ENCODE data around the gene CDX1.

Gene CDX1

GRCh38 chr5:150135557-150136304 lies 30.8 kb upstream of the CDX1 start:
- no peaks in the 10 kb centered on the region for H3K27me3 ChIP-seq (ENCODE audit: insufficient read depth, low read length)
- no peak overlapping the region for H2AFZ ChIP-seq (ENCODE audit: low read depth, low read length)
- H3K4me3 ChIP-seq (ENCODE audit: low read length): no peak overlapping the region
- H3K36me3 ChIP-seq (ENCODE audit: insufficient read depth, low read length): no peaks in the 10 kb centered on the region
- no peaks in the 10 kb centered on the region for H3K9me3 ChIP-seq (ENCODE audit: low read length)
- peaks cover 28% of the 10 kb centered on the region for H3K4me1 ChIP-seq (ENCODE audit: insufficient read depth, low read length)

- Histone ChIP-seq H3K27me3 (ENCODE audit: insufficient read depth, low read length) (no peaks in the 10 kb centered on the region), H3K36me3 (ENCODE audit: insufficient read depth, low read length) (no peaks in the 10 kb centered on the region), H2AFZ (ENCODE audit: low read depth, low read length) (no peak overlapping the region), H3K9me3 (ENCODE audit: low read length) (no peaks in the 10 kb centered on the region), H3K4me1 (ENCODE audit: insufficient read depth, low read length) (peaks cover 37% of the 10 kb centered on the region), H3K4me3 (ENCODE audit: low read length) (no peak overlapping the region)
Observed at GRCh38 chr5:150136305-150137167, 30.0 kb upstream of the CDX1 start.

- no peak overlapping the region for H3K4me3 ChIP-seq (ENCODE audit: low read length)
Observed at GRCh38 chr5:150137168-150137957, 29.2 kb upstream of the CDX1 start.

GRCh38 chr5:150137997-150138396 lies 28.6 kb upstream of the CDX1 start:
- H3K36me3 ChIP-seq (ENCODE audit: insufficient read depth, low read length): no peaks in the 10 kb centered on the region
- H3K4me1 ChIP-seq (ENCODE audit: insufficient read depth, low read length): peaks cover 46% of the 10 kb centered on the region
- H3K4me3 ChIP-seq (ENCODE audit: low read length): no peak overlapping the region
- H3K27me3 ChIP-seq (ENCODE audit: insufficient read depth, low read length): no peaks in the 10 kb centered on the region
- H3K9me3 ChIP-seq (ENCODE audit: low read length): no peaks in the 10 kb centered on the region
- no peak overlapping the region for H2AFZ ChIP-seq (ENCODE audit: low read depth, low read length)

More at GRCh38 chr5:150137168-150137957, 29.2 kb upstream of the CDX1 start:
- Histone ChIP-seq H3K4me1 (ENCODE audit: insufficient read depth, low read length) (peaks cover 45% of the 10 kb centered on the region), H2AFZ (ENCODE audit: low read depth, low read length) (no peak overlapping the region), H3K36me3 (ENCODE audit: insufficient read depth, low read length) (no peaks in the 10 kb centered on the region), H3K9me3 (ENCODE audit: low read length) (no peaks in the 10 kb centered on the region), H3K27me3 (ENCODE audit: insufficient read depth, low read length) (no peaks in the 10 kb centered on the region)

- Histone ChIP-seq H3K36me3 (ENCODE audit: insufficient read depth, low read length) (no peaks in the 10 kb centered on the region), H2AFZ (ENCODE audit: low read depth, low read length) (no peak overlapping the region), H3K27me3 (ENCODE audit: insufficient read depth, low read length) (no peaks in the 10 kb centered on the region), H3K4me3 (ENCODE audit: low read length) (no peak overlapping the region), H3K9me3 (ENCODE audit: low read length) (no peaks in the 10 kb centered on the region), H3K4me1 (ENCODE audit: insufficient read depth, low read length) (peaks cover 48% of the 10 kb centered on the region)
Observed at GRCh38 chr5:150138551-150139265, 27.9 kb upstream of the CDX1 start.

GRCh38 chr5:150139334-150139733 lies 27.2 kb upstream of the CDX1 start:
- Histone ChIP-seq H3K27me3 (ENCODE audit: insufficient read depth, low read length) (no peaks in the 10 kb centered on the region), H3K36me3 (ENCODE audit: insufficient read depth, low read length) (no peaks in the 10 kb centered on the region), H2AFZ (ENCODE audit: low read depth, low read length) (no peak overlapping the region), H3K4me3 (ENCODE audit: low read length) (no peak overlapping the region), H3K4me1 (ENCODE audit: insufficient read depth, low read length) (peaks cover 54% of the 10 kb centered on the region), H3K9me3 (ENCODE audit: low read length) (no peaks in the 10 kb centered on the region)

- H3K4me1 ChIP-seq (ENCODE audit: insufficient read depth, low read length): peaks cover 61% of the 10 kb centered on the region
- no peak overlapping the region for H3K4me3 ChIP-seq (ENCODE audit: low read length)
- H3K36me3 ChIP-seq (ENCODE audit: insufficient read depth, low read length): no peaks in the 10 kb centered on the region
- no peaks in the 10 kb centered on the region for H3K9me3 ChIP-seq (ENCODE audit: low read length)
- no peaks in the 10 kb centered on the region for H3K27me3 ChIP-seq (ENCODE audit: insufficient read depth, low read length)
- no peak overlapping the region for H2AFZ ChIP-seq (ENCODE audit: low read depth, low read length)
Observed at GRCh38 chr5:150140830-150141229, 25.7 kb upstream of the CDX1 start.

- Histone ChIP-seq H3K4me1 (ENCODE audit: insufficient read depth, low read length) (peaks cover 62% of the 10 kb centered on the region), H2AFZ (ENCODE audit: low read depth, low read length) (no peak overlapping the region), H3K4me3 (ENCODE audit: low read length) (no peak overlapping the region), H3K36me3 (ENCODE audit: insufficient read depth, low read length) (no peaks in the 10 kb centered on the region), H3K27me3 (ENCODE audit: insufficient read depth, low read length) (no peaks in the 10 kb centered on the region), H3K9me3 (ENCODE audit: low read length) (no peaks in the 10 kb centered on the region)
Observed at GRCh38 chr5:150141544-150142184, 24.9 kb upstream of the CDX1 start.

GRCh38 chr5:150142185-150142958 lies 24.2 kb upstream of the CDX1 start:
- H3K4me1 ChIP-seq (ENCODE audit: insufficient read depth, low read length): peaks cover 70% of the 10 kb centered on the region
- no peaks in the 10 kb centered on the region for H3K27me3 ChIP-seq (ENCODE audit: insufficient read depth, low read length)
- no peak overlapping the region for H3K4me3 ChIP-seq (ENCODE audit: low read length)
- no peaks in the 10 kb centered on the region for H3K36me3 ChIP-seq (ENCODE audit: insufficient read depth, low read length)
- no peaks in the 10 kb centered on the region for H3K9me3 ChIP-seq (ENCODE audit: low read length)
- no peak overlapping the region for H2AFZ ChIP-seq (ENCODE audit: low read depth, low read length)

- H3K4me3 ChIP-seq (ENCODE audit: low read length): no peak overlapping the region
- no peaks in the 10 kb centered on the region for H3K9me3 ChIP-seq (ENCODE audit: low read length)
- peaks cover 70% of the 10 kb centered on the region for H3K4me1 ChIP-seq (ENCODE audit: insufficient read depth, low read length)
- H3K36me3 ChIP-seq (ENCODE audit: insufficient read depth, low read length): no peaks in the 10 kb centered on the region
- no peak overlapping the region for H2AFZ ChIP-seq (ENCODE audit: low read depth, low read length)
- no peaks in the 10 kb centered on the region for H3K27me3 ChIP-seq (ENCODE audit: insufficient read depth, low read length)
Observed at GRCh38 chr5:150142959-150143349, 23.6 kb upstream of the CDX1 start.

- Histone ChIP-seq H3K4me3 (ENCODE audit: low read length) (no peak overlapping the region), H3K27me3 (ENCODE audit: insufficient read depth, low read length) (no peaks in the 10 kb centered on the region), H3K9me3 (ENCODE audit: low read length) (no peaks in the 10 kb centered on the region), H2AFZ (ENCODE audit: low read depth, low read length) (no peak overlapping the region), H3K36me3 (ENCODE audit: insufficient read depth, low read length) (no peaks in the 10 kb centered on the region), H3K4me1 (ENCODE audit: insufficient read depth, low read length) (peaks cover 64% of the 10 kb centered on the region)
Observed at GRCh38 chr5:150143350-150144245, 23.0 kb upstream of the CDX1 start.

All from neuron (in vitro differentiated cells).